GM23248 (cell line): ENCODE measurements around the gene EN1.

Experiments
- EZH2 ChIP-seq: fragments of 200-600 bp; sonication (generic); IDR thresholded peaks from 2 replicates; pipeline ENCODE4 v1.6.1; 2018; ENCODE audit warnings: antibody characterized with exemption, mild to moderate bottlenecking; ENCODE audit not compliant: insufficient read depth, poor library complexity, severe bottlenecking
- EZH2phosphoT487 ChIP-seq: fragments of 200-600 bp; sonication (generic); IDR thresholded peaks from 2 replicates; pipeline ENCODE4 v1.6.1; 2018; ENCODE audit warnings: antibody characterized with exemption, moderate library complexity, mild to moderate bottlenecking, low read depth; ENCODE audit not compliant: insufficient read depth

DNA sequence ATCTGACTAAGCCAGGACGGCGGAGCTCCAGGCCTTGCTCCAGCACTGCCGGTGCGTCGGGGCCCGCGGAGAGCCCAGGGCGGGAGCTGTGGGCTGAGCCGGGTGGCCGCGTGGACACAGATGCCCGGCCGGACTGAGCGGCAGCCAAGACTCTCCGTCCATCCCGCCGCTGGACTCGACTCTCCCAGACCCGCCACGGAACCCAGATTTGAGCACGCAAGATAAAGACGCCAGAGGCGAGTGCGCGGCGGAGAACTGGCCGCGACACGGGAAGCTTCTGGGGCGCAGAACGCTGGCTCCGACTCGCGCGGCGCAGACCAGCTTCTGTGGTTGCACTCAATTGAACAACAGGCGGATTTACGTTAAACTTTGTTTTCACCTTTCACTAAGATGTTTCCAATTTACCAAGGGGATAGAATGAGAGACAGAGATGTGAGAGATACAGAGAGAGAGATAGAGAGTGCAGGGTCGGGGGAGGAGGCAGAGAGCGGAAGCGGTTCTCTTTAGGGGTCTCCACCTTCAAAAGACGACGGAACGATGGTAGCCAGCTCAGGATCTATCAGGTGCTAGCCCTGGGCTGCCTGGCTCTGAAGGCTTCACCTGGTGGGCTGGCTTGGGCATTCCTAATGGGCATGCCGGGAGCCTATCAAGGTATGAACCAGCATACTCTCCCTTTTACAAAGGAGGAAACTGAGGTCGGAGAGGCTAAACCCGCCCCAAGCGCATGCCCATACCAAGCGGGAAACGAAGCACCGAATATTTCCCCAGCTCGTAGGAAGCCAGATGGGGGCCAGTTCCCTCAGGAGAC, 10.4 kb upstream of the EN1 start:
- TF ChIP-seq EZH2 (no peak), EZH2phosphoT487 (no peak)
